Adipose tissue (tissue), 3 donors: ENCODE measurements around the gene PKP4. TPM values are rescaled to one million over a fixed set of nuclear protein-coding genes. Genes with fewer than 3 reads are reported as not detected.

Experiments
- H3K27ac ChIP-seq: one replicate; pipeline ENCODE4 v1.5.1; 2013; ENCODE audit warnings: low read depth, low read length
- WGBS, 3 donors: extraction: QIAGEN DNeasy Blood & Tissue Kit; methylation state at CpG; one replicate each; pipeline ENCODE4 v1.1.7; 2013; 5-methylcytosine and 5-hydroxymethylcytosine counted together
- polyA plus RNA-seq, 3 donors: library from polyadenylated mRNA; stranded (reverse); fragments of 200-250 nt; gene quantifications; one replicate each; pipeline ENCODE4 v1.2.3, GENCODE V29; 2013
- donor health status: healthy with polysubstance abuse.
- donor health status: Bipolar disorder and iron deficiency.
- donor health status: healthy.

Gene PKP4
- polyA plus RNA-seq, 3 donors: 11.5 to 35.2 (median 25.9) TPM

- 42 to 70% (median 46%) methylated on average over 5 of the region's 5 CpGs for WGBS, 3 donors
- peak overlapping the region; percentile 89 for H3K27ac ChIP-seq
Measured at GRCh38 chr2:158716121-158716791, 259.5 kb downstream of the PKP4 start.

- 79 to 87% (median 81%) methylated on average over 10 of the region's 10 CpGs for WGBS, 3 donors
- peak overlapping the region; percentile 89 for H3K27ac ChIP-seq
Measured at GRCh38 chr2:158716921-158717320, 260.2 kb downstream of the PKP4 start.

- WGBS, 3 donors: 77 to 89% (median 80%) methylated on average over 14 of the region's 14 CpGs
- H3K27ac ChIP-seq: no peak overlapping the region
Measured at GRCh38 chr2:158717366-158718195, 260.8 kb downstream of the PKP4 start.

- no peak overlapping the region for H3K27ac ChIP-seq
Measured at GRCh38 chr2:158718196-158718585, 261.4 kb downstream of the PKP4 start.

- 90 to 96% (median 95%) methylated on average over 5 of the region's 5 CpGs for WGBS, 3 donors
- no peak overlapping the region for H3K27ac ChIP-seq
Measured at GRCh38 chr2:158718851-158719250, 262.1 kb downstream of the PKP4 start.

- 89 to 92% (median 91%) methylated on average over 5 of the region's 5 CpGs for WGBS, 3 donors
- no peak overlapping the region for H3K27ac ChIP-seq
Measured at GRCh38 chr2:158719403-158719802, 262.7 kb downstream of the PKP4 start.

- no peak overlapping the region for H3K27ac ChIP-seq
- 81 to 90% (median 83%) methylated on average over 9 of the region's 9 CpGs for WGBS, 3 donors
Measured at GRCh38 chr2:158722266-158723105, 265.7 kb downstream of the PKP4 start.

- H3K27ac ChIP-seq: no peak overlapping the region
- 84 to 92% (median 86%) methylated on average over 8 of the region's 8 CpGs for WGBS, 3 donors
Measured at GRCh38 chr2:158723181-158723838, 266.6 kb downstream of the PKP4 start.

GRCh38 chr2:158723921-158724802, 267.4 kb downstream of the PKP4 start:
- H3K27ac ChIP-seq: no peak overlapping the region
- WGBS, 3 donors: 77 to 90% (median 86%) methylated on average over 12 of the region's 12 CpGs

GRCh38 chr2:158724803-158725381, 268.1 kb downstream of the PKP4 start:
- no peak overlapping the region for H3K27ac ChIP-seq
- WGBS, 3 donors: 41 to 73% (median 72%) methylated on average over 8 of the region's 8 CpGs

GRCh38 chr2:158725441-158725891, 268.7 kb downstream of the PKP4 start:
- H3K27ac ChIP-seq: no peak overlapping the region
- 54 to 81% (median 79%) methylated on average over 7 of the region's 7 CpGs for WGBS, 3 donors

- WGBS, 3 donors: 65 to 77% (median 72%) methylated on average over 8 of the region's 8 CpGs
- H3K27ac ChIP-seq: no peak overlapping the region
Measured at GRCh38 chr2:158726911-158727592, 270.3 kb downstream of the PKP4 start.

GRCh38 chr2:158728422-158728821, 271.7 kb downstream of the PKP4 start:
- H3K27ac ChIP-seq: no peak overlapping the region
- WGBS, 3 donors: 81 to 88% (median 84%) methylated on average over 7 of the region's 7 CpGs

- no peak overlapping the region for H3K27ac ChIP-seq
- WGBS, 3 donors: 93 to 96% (median 94%) methylated on average over 5 of the region's 5 CpGs
Measured at GRCh38 chr2:158729451-158729850, 272.7 kb downstream of the PKP4 start.

GRCh38 chr2:158729873-158730620, 273.3 kb downstream of the PKP4 start:
- H3K27ac ChIP-seq: no peak overlapping the region
- WGBS, 3 donors: 88 to 90% (median 89%) methylated on average over 15 to 16 of the region's 16 CpGs

- 91 to 93% (median 92%) methylated on average over 9 of the region's 9 CpGs for WGBS, 3 donors
- H3K27ac ChIP-seq: no peak overlapping the region
Measured at GRCh38 chr2:158730621-158731140, 273.9 kb downstream of the PKP4 start.
